Measurements from ENCODE around the gene LRP1.

Gene LRP1

DNA sequence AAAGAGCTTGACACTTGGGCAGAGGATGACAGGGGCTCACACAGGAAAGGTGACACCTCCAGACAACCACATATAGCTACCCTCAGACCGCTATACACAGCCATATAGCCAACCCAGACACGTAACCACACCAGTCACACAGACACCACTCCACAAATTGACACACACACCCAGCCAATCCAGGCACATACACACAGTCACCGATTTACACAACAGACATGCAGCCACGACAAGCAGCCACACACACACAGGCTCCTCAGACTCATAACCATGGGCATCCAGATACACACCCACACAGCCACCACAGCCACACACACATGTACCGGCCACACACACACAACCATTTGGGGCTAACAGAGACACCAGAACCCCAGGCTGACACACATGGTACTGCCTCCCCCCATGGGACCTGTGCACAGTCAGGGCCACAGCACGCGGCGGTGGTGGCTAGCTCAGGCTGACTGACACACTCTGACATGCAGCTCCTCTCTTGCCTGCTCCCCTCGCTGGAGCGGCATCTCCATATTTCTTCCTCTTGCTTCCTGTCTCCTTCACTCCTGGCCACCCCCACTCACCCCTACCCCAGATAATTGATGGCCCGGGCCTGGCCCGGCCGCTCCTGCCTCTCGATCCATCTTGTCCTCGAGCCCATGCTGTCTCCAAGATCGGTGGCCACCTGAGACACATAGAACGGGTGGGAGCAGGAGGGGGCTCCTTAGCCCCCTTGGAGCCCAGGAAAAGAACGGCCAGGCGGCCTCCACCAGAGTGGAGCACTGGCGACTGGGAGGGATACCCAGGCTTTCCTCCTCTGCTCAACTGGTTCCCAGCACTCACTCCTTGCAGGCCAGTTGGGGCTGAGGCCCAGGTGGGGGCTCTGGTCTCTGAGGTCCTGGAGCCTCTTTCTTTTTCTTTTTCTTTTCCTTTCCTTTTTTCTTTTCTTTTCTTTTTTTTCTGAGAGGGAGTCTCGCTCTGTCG, 95.2 kb downstream of the LRP1 start:
- DNase-seq (ENCODE audit: low spot score) = no peak

DNA sequence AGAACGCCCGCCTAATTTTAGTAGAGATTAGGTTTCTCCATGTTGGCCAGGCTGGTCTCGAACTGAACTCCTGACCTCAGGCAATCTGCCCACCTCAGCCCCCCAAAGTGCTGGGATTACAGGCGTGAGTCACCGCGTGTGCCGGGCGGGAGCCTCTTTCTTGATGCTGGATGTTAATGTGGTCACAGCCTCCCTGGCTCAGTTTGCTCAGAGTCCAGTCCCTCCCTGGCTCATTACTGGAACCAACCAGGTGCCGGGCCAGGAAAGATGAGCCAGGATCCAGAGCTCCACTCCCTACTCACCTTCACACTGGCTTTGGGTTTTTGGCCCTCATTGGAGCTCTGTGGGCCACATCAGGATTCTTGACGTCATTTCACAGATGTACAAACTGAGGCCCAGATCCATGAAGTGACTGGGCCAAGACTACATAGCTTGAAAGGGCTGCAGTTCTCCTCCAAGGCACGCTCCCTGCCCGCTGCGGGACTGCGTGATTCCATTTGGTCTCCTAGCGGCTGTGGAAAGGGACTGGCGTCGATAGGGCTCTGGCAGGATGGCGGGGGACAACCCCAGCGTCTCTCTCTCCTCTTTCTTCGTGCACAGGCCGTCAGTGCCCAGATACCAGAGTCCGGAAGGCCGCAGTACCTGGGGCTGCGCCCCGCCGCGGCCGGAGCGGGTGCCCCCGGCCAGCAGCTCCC, 96.1 kb downstream of the LRP1 start:
- DNase-seq (ENCODE audit: low spot score) = no peak

DNA sequence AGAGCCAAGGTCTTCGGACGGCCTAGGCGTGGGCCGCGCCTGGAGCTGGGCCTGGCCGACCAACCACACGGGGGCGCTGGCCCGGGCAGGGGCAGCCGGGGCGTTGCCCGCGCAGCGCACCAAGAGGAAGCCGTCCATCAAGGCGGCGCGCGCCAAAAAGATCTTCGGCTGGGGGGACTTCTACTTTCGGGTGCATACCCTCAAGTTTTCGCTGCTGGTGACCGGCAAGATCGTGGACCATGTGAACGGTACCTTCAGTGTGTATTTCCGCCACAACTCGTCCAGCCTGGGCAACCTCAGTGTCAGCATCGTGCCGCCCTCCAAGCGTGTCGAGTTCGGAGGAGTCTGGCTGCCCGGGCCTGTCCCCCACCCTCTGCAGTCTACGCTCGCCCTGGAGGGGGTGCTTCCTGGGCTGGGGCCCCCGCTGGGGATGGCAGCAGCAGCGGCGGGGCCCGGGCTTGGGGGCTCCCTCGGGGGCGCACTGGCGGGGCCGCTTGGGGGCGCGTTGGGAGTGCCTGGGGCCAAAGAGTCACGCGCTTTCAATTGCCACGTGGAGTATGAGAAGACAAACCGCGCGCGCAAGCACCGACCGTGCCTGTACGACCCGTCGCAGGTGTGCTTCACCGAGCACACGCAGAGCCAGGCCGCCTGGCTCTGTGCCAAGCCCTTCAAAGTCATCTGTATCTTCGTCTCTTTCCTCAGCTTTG, 96.8 kb downstream of the LRP1 start:
- DNase-seq (ENCODE audit: low spot score) = no peak

DNA sequence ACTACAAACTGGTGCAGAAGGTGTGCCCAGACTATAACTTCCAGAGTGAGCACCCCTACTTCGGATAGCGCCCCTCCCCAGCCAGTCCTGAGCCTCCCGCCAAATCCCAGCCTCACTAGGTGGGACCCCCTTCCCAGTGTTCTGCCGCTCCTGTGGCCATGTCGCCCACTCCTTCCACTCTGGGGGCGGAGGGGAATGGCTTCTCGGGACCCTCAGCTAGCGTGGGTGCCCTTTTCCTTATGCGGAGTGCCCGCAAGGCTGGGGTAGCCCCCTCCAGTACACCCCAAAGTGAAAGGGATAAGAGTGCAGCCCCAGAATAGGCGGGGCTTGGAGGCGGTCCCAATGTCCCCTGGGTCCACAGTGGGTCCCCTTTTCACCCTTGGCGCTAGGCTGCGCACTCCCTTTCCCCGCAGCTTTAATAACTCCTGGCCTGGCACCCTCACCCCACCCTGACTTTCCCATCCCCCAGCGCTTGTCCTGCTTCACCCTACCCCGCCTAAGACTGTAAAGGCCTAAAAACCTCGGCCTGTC, 97.5 kb downstream of the LRP1 start:
- no peak for DNase-seq (ENCODE audit: low spot score)

DNA sequence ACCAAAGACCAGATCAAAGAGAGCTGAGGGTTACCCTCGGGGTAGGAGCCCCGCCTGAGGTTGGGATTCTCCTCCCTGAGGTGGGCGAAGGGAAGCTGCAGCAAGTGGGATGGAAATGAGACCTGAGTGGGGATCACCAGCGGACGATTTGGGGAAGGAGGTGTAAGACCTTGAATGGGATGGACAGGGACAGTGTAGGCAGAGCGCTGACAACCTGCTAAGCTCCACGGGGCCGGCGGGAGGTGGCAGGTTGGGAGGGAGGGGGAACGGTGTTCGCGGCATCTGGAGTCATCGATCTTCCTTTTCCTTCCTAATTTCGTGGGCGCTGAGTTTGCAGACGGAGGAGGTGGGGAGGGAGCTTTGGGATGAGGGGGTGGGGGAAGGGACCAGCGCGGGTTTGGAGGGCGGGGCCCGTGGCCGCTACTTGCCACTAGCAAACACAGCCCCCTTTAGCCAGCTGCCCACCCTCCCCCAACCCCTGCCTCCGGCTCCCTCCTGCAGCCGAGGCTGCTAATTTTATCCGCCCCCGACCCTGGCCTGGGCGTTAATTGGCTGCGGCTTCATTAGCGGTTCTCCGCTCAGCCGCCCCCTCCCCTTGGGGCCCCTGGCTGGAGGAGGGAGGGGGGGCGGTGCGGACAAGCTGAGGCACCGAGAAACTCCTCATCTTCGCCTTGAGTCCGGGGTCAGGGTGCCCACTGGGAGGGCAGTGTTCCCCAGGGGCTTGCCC, 98.5 kb downstream of the LRP1 start:
- no peak for DNase-seq (ENCODE audit: low spot score)

DNA sequence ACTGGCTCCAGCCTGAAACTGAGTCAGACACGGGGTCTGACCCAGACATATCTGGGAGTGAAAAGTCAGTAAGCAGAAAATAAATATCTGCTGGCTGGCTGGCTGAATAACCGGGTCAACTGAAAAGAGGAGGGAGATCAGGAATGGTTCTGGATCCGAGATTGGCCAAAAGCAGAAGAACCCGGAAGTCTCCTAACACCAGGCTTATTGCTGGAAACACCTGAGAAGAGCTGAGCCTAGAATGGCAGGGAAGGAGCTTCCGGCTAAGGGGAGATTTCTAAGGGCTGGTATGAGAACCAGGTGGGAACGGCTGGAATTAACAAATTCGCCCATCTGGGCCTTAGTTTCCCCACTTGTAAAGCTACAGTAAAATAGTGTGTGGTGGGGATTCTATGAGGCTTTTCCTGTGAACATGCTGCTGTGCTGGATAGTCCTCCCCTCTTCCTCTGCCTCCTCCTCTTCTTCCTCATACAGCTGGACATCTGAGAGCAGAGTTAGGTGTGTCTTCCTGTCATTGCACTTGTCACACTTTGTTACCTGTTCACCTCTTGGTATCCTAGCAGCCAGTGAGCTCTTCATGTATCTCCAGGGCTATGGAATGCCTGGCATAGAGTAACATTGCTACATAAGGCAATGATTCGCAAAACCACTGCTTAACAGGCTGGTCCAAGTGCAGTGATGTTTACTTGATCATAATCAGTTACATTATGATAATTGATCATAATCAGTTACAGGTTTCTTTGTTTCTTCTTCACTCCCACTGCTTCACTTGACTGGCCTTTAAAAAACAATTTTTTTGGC, 99.2 kb downstream of the LRP1 start:
- DNase-seq (ENCODE audit: low spot score) = no peak

DNA sequence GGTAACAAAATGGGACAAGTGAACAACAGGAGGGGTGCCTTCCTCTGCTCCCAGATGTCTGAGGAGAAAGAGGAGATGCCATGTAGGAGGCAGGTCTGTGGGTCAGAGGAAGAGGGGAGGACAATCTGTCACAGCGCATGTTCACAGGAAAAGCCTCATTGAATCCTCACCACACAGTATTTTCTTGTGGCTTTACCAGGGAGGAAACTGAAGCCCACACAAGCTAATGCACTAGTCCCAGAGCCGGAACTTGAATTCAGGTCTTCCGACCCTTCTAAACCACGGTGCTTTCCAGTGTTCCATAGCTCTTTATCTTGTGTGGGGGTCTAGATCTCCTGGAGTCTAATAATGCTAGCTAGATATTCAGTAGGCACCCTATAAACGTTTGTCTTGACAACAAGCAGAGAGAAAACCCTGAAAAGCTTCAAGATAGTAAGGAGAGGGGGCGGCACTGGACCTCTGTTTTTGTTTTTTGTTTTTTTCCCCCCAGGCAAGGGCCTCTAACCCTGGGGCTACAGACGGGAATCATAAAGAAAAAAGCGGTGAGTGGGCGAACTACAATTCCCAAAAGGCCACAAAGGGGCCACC, 100.9 kb downstream of the LRP1 start:
- no peak for DNase-seq (ENCODE audit: low spot score)

DNA sequence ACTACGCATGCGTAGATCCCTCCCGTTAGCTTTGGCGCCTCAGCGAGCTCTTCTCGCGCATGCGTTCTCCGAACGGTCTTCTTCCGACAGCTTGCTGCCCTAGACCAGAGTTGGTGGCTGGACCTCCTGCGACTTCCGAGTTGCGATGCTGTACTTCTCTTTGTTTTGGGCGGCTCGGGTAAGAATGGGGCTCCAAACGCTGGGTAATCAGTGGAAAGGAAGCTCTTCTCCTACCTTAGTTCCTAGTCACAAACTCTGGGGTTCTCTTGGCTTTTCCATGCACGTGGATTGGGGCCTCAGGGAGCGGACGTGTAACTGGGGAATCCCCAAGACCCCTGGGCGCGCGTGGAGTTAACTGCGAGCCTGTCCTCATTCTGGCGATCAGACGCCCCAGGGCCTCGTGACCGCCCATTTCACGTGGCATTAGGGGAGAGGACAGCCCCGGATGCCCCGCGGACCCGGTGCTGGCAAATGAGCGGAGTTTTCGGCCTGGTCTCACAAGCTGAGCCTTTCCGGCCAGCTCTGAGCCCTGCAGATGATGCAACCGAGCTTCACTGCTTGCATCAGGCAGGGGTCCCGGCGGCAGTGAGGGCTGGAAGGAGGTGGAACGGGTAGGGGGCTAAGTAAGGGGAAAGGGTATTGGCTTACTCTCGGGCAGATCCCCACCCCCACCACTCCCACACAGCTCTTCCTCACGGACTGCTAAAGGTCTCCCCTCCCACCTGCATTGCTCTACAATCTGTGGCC, 101.5 kb downstream of the LRP1 start, which contains the start of gene SHMT2:
SHMT2 (plus strand) TSS at position 78 of the 747 bp plus-strand sequence; CDS start at position 146, 68 bp downstream.
- peak; percentile 100 for DNase-seq (ENCODE audit: low spot score)

DNA sequence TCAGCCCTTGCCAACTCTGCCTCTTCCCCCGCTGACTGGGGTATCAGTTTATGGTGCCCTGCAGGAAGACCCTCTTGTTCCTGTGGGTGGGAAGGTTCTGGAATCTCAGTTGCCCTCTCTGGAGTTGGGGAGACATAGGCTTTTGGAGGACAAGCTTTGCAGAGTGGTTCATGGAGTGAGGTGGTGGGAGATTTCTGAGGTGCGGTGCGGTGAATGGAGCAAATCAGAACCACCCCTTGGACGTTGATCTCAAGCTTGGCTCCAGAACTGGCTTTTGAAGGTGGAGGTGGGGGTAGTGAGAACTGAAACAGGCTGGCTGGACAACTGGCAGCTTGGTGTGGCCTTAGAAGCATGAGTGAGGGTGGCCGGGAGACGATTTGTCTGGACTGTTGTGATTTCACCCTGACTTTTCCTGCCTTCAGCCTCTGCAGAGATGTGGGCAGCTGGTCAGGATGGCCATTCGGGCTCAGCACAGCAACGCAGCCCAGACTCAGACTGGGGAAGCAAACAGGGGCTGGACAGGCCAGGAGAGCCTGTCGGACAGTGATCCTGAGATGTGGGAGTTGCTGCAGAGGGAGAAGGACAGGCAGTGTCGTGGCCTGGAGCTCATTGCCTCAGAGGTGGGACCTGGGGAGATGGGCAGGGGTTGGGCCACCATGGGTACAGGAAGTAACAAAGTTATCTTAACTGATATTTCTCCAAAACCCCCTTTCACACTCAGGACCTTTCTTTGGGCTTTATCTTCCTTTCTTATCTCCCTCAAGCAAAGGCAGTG, 102.3 kb downstream of the LRP1 start:
- DNase-seq (ENCODE audit: low spot score) = no peak

DNA sequence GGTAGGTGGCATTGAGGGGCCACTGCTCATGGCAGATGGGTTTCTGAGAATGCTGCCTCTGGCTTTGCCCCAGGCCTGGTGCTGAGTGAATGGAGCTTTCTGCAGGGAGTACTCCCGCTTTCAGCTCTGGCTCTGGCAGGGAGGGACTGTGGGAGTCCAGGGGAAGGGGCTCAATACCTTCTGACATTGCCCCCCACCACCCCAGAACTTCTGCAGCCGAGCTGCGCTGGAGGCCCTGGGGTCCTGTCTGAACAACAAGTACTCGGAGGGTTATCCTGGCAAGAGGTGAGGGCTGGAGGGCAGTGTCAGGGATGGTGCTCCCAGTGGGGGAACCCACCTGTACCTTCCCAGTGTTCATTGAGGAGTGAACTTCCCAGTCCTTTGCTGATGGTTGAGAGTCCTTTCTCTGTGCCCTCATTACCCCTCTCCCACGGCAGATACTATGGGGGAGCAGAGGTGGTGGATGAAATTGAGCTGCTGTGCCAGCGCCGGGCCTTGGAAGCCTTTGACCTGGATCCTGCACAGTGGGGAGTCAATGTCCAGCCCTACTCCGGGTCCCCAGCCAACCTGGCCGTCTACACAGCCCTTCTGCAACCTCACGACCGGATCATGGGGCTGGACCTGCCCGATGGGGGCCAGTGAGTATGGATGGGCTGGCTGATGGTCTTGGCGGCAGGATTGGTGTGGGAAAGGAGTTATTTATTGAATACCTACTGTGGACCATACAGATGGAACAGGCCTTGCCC, 103.2 kb downstream of the LRP1 start:
- no peak for DNase-seq (ENCODE audit: low spot score)

DNA sequence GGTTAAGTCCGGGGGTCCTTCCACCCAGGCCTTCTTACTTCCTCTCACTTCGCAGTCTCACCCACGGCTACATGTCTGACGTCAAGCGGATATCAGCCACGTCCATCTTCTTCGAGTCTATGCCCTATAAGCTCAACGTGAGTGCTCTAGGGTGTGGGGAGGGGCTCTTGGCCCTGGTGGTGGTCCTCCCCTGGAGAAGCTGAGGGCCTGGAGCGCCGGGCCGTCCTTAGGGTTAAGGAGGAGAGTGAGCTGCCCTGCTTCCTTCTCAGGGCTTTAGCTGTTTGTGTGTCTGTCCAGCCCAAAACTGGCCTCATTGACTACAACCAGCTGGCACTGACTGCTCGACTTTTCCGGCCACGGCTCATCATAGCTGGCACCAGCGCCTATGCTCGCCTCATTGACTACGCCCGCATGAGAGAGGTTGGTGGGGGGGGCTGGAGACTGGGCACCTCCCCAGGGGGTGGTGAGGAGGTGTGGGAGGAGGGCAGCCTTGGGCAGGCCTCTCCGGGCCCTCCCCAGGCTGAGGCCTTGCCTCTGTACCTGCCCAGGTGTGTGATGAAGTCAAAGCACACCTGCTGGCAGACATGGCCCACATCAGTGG, 104.0 kb downstream of the LRP1 start:
- no peak for DNase-seq (ENCODE audit: low spot score)

DNA sequence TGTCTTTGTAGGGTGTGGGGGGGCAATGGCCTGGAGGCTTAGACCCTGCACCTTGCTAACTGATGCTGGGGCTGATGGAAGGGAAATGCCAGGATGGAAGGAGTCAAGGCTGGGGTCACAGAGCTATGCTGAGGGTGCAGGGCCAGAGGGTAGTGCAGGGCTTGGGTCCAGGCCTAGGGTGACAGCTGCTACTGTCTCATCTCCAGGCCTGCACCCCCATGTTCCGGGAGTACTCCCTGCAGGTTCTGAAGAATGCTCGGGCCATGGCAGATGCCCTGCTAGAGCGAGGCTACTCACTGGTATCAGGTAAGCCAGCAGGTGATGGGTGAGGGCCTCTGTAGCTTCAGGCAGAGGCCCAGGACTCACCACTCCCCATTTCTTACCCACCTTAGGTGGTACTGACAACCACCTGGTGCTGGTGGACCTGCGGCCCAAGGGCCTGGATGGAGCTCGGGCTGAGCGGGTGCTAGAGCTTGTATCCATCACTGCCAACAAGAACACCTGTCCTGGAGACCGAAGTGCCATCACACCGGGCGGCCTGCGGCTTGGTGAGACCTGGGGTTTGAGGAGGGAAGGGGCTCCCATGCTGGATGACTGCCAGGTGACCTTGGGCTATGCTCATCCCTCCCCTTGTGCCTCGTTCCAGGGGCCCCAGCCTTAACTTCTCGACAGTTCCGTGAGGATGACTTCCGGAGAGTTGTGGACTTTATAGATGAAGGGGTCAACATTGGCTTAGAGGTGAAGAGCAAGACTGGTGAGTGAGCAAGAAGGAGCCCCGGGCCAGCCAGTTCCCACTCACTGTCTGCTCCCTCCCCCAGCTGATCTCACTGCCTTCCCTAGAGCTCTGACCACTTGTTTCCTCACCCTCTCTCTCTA, 105.3 kb downstream of the LRP1 start:
- DNase-seq (ENCODE audit: low spot score) = peak; percentile 79

DNA sequence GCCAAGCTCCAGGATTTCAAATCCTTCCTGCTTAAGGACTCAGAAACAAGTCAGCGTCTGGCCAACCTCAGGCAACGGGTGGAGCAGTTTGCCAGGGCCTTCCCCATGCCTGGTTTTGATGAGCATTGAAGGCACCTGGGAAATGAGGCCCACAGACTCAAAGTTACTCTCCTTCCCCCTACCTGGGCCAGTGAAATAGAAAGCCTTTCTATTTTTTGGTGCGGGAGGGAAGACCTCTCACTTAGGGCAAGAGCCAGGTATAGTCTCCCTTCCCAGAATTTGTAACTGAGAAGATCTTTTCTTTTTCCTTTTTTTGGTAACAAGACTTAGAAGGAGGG, 105.9 kb downstream of the LRP1 start:
- DNase-seq (ENCODE audit: low spot score) = no peak

DNA sequence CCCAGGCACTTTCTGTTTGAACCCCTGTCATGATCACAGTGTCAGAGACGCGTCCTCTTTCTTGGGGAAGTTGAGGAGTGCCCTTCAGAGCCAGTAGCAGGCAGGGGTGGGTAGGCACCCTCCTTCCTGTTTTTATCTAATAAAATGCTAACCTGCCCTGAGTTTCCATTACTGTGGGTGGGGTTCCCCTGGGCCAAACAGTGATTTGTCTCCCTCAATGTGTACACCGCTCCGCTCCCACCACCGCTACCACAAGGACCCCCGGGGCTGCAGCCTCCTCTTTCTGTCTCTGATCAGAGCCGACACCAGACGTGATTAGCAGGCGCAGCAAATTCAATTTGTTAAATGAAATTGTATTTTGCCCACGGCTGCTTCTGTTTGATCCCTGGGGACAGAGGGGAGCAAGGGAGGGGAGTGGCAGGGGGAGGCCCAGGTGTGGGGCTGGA, 106.3 kb downstream of the LRP1 start:
- no peak for DNase-seq (ENCODE audit: low spot score)

DNA sequence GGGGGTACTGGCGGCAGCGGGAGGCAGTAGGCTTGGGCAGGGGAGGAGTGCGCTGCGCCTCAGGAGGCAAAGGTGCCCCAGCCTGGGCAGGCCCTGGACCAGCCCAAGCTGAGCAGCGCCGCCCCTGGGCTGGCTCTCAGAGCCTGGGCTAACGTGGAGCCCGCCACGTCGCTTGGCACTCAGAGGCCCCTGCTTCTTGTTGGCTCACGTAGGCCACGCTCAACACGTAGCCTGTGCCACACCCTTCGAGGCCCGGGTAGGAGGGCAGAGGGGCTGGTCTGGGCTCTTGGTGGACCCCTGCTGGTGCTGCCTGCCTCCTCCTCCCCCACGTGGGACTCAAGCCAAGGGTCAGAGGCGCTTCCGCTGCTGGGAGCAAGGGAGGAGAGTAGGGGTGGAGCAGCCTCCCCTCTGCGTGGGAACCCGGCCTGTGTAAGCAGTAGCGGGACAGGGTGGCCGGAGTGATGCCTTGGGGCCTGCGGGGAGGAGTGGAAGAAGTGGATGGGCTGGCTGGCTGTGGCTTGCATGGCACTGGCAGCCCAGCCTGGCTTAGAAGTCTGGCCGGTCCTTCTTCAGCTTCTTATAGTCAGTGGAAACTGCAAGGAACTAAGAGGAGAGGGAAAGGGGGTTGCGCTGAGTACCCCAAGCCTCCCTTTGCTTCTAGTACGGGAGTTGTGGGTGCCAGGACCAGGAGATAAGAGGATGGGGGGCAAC, 106.9 kb downstream of the LRP1 start:
- DNase-seq (ENCODE audit: low spot score) = peak; percentile 84

DNA sequence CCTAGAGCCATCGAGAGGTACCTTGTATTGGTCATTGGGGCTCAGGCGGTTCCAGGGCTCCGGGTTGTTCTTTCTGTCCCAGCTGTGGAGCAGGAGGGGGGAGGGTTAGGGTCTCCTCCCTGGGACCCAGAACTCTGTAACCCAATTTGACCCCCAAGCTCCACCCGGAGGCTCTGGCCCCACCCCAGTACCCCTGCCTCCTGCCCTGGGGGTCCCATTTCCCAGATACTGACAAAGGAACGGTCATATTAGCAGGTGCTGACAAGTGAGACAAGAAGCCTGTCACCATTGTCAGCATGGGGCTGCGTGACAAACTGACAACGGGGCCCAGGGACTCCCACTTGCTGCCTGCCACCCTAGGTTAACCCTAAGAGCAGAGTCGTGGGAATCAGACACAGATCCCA, 107.4 kb downstream of the LRP1 start:
- no peak for DNase-seq (ENCODE audit: low spot score)
